ENCODE measurements around the gene PTAR1.

DNA sequence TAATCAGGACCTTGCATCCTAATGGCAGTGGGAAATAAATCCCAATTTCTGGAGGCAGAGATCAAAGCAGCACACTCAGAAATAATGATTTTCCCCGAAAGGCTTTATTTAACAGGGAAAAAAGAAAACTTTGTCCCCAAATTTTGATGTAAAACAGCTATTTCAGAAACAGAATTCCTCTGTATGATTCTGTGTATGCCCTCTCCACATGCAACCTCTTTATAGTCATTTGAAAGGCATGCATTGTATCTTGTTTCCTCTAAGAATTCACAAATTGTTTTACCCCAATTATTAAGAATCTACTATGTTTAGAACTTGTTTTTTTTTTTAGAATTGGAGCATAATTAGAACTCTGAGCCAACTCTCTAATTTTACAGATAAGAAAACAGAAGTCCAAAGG lies 2.7 kb upstream of the PTAR1 start:
- TF ChIP-seq, protein P1, sequence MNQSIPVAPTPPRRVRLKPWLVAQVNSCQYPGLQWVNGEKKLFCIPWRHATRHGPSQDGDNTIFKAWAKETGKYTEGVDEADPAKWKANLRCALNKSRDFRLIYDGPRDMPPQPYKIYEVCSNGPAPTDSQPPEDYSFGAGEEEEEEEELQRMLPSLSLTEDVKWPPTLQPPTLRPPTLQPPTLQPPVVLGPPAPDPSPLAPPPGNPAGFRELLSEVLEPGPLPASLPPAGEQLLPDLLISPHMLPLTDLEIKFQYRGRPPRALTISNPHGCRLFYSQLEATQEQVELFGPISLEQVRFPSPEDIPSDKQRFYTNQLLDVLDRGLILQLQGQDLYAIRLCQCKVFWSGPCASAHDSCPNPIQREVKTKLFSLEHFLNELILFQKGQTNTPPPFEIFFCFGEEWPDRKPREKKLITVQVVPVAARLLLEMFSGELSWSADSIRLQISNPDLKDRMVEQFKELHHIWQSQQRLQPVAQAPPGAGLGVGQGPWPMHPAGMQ (IDR thresholded peaks at IDR 0.05; ENCODE audit: borderline replicate concordance) = no peak
- TF ChIP-seq RFX5 (IDR thresholded peaks at IDR 0.05; ENCODE audit: low read depth, low read length) (no peak), POLR2AphosphoS5 (IDR thresholded peaks at IDR 0.05; ENCODE audit: low read length) (no peak), BMI1 (IDR thresholded peaks at IDR 0.05; ENCODE audit: borderline replicate concordance) (no peak), EP300 (IDR thresholded peaks at IDR 0.05; ENCODE audit: borderline replicate concordance in 1 of 2, control insufficient read depth in 1 of 2, low read depth in 2 of 2, low read length in 2 of 2) (no peak), POLR2A (IDR thresholded peaks at IDR 0.05; ENCODE audit: low read depth, low read length) (no peak), LARP7 (IDR thresholded peaks at IDR 0.05) (no peak), JUND (IDR thresholded peaks at IDR 0.05; ENCODE audit: low read depth, low read length) (no peak)
- TF ChIP-seq, protein P2, sequence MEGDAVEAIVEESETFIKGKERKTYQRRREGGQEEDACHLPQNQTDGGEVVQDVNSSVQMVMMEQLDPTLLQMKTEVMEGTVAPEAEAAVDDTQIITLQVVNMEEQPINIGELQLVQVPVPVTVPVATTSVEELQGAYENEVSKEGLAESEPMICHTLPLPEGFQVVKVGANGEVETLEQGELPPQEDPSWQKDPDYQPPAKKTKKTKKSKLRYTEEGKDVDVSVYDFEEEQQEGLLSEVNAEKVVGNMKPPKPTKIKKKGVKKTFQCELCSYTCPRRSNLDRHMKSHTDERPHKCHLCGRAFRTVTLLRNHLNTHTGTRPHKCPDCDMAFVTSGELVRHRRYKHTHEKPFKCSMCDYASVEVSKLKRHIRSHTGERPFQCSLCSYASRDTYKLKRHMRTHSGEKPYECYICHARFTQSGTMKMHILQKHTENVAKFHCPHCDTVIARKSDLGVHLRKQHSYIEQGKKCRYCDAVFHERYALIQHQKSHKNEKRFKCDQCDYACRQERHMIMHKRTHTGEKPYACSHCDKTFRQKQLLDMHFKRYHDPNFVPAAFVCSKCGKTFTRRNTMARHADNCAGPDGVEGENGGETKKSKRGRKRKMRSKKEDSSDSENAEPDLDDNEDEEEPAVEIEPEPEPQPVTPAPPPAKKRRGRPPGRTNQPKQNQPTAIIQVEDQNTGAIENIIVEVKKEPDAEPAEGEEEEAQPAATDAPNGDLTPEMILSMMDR (IDR thresholded peaks at IDR 0.05 in 2 of 3, conservative IDR thresholded peaks at IDR 0.05 in 1 of 3; ENCODE audit: control insufficient read depth in 2 of 3, extremely low read depth in 1 of 3, insufficient read depth in 1 of 3, low read depth in 3 of 3, low read length in 3 of 3) = no peak
- TF ChIP-seq, protein P3, sequence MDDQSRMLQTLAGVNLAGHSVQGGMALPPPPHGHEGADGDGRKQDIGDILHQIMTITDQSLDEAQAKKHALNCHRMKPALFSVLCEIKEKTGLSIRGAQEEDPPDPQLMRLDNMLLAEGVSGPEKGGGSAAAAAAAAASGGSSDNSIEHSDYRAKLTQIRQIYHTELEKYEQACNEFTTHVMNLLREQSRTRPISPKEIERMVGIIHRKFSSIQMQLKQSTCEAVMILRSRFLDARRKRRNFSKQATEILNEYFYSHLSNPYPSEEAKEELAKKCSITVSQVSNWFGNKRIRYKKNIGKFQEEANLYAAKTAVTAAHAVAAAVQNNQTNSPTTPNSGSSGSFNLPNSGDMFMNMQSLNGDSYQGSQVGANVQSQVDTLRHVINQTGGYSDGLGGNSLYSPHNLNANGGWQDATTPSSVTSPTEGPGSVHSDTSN (IDR thresholded peaks at IDR 0.05; ENCODE audit: insufficient replicate concordance, low read depth, low read length) = no peak
